ENCODE measurements around the gene ABCB6.

GRCh38 chr2:219250049-219250781, 31.5 kb upstream of the ABCB6 start:
- TF ChIP-seq EZH2 (IDR thresholded peaks at IDR 0.05; ENCODE audit: insufficient read depth, poor library complexity, severe bottlenecking) = no peak
- no peak for TF ChIP-seq EZH2phosphoT487 (IDR thresholded peaks at IDR 0.05; ENCODE audit: insufficient read depth, low read depth)

All from GM23248 (cell line).